ENCODE data around the gene AUTS2.
"Not testable (repeated sequence)": the region's sequence is repeated elsewhere in the genome, so short reads cannot be mapped to it uniquely, and the experiment has no call there.

AUTS2 gene

DNA sequence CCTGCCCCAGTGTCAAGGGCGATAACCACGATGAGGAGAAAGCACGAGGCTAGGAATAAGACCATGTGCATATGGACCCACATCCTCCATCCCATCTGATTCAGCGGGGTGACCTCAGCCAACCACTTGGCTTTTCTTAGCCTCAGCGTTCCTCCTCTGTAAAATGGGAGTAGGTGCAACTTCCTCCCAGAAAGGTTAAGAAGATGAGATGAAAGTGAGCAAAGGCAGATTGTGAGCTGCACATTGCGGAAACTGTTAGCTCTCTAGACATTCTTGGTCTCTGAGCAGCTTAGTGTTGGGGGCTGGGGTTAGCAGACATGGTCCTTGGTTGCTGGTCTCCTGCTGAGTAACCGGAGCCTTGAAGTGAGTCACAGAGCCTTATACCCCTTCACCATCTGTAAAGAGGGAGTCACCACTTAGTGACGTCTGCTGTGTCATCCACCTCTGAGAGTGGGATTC lies 1036.4 kb downstream of the AUTS2 start:
- no peak for DNase-seq (ENCODE audit: low read depth in 2 of 2, low spot score in 1 of 2)

DNA sequence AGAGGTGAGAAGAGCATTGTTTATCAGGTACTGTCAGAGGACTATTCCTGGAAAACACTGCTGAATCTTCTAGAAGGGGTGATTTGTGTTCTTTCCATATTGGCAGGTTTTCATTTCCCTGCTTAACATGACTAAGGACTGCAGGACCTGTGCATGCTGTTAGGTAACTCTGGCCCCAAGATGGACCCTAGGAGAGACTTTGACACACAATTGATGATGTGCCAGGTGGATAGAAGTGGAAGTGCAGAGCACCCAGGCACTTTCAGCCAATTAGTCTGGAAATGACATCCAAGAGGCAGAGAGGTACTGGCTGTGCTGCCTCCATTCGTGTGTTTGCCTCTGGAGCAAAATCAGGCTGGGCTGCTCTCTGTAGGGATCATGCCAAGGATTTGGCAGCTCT lies 1037.4 kb downstream of the AUTS2 start:
- DNase-seq (ENCODE audit: low read depth in 2 of 2, low spot score in 1 of 2): no peak

DNA sequence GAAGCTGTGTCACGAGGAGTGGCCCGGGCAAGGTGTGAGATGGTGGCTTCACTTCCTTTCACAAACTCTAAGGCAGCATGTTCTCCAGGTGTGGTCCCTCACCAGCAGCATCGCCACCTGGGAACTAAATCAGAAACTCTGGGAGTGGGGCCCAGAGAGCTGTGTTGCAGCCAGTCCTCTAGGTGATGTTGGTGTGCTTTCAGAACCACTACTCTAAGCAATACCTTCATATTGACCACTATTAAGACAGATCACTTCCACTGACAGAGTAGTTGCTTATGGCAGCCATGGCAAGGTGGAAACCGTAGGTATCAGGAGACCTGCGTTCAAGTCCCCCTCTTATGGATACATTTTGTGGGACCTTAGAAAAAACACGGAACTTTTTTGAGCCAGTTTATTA lies 1037.9 kb downstream of the AUTS2 start:
- DNase-seq (ENCODE audit: low read depth in 2 of 2, low spot score in 1 of 2): no peak

DNA sequence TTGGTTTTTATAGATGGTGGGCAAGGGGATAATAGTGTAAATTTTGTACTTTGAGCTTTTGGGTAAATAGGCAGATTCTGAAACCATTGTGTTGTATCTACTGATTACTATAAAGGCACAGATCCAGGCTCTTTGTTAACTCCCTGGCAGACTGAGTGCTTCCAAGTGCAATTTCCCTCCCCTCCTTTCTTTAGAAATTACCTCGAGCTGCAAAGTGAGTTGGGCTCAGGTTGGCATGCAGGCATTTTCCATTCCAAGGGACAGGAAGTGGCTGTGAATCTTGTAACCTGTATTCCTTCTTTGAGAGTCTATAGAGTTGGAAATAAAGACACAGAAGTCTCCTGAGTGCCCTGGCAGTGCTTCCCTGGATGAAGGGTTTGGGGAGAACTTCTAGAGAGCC lies 1039.5 kb downstream of the AUTS2 start:
- DNase-seq (ENCODE audit: low read depth in 2 of 2, low spot score in 1 of 2): no peak

DNA sequence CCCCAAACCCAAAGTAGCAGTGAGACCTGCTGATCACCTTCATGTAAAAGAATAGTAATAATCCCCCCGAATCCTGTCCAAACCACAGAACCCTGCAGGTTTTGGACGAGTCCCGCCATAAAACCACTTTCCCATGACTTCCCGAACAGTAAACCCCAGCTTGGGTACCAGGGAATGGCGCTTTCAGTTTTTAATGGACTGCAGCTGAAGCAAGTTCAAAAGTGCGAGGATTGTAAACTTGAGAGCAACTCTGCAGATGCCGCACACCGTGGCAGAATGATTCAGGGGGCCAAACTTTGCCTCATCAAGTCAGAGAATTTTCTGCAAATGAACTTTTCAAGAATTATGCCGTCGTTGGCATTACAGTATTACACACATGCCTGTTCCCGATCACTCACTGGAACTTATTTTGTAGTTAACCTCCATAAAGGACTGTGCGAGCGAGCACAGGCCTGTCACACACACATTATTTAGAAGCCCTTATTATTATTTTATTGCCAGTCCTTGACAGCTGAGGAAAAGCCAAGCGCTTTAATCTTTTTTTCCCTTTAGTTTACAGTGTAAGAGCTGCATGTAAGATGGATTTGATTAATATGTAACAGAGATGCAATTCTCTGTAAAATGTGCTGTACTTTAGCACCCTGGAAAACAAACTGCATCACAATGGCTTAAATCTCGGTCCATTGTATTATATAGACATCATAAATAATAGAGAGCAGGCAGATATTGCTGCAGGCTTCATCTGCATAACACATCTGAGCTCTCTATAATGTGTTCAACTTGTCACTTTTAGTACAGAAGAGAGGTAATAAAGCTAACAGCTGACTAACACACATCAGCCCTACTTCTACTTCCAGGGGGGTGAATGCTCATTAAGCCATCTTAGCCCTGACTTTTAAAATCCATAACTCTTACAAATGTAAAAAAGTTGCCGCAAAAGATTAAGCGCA lies 1040.2 kb downstream of the AUTS2 start:
- no peak for DNase-seq (ENCODE audit: low read depth in 2 of 2, low spot score in 1 of 2)

DNA sequence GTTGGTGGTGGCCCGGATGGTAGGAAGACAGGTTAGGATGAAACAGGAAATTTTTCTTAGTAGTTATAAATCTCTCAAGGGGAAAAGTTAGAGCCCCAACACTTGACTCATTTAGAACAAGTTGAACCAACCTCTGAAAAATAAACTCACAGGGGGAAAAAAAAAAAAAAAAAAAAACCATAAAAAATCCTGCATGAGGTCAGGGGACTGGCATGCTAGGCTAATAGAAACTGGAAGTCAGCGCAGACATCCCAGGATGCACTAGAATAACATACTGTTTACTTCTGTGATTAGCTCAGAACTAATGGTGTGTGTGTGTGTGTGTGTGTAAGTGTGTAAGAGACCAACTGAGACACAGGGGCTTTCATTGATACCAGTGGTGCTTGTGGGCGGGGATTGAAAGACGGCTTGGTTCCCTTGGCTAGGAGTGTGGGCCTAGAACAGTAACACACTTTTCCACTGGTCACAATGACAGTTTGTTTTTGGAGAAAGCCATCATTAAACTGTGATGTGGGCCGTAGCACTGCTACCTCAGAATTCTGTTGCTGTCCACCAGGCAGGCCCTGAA lies 1042.1 kb downstream of the AUTS2 start:
- no peak for DNase-seq (ENCODE audit: low read depth in 2 of 2, low spot score in 1 of 2)

- no peak for DNase-seq (ENCODE audit: low read depth in 2 of 2, low spot score in 1 of 2)
These were observed 1043.6 kb downstream of the AUTS2 start for GRCh38 chr7:70641882-70642281.

DNA sequence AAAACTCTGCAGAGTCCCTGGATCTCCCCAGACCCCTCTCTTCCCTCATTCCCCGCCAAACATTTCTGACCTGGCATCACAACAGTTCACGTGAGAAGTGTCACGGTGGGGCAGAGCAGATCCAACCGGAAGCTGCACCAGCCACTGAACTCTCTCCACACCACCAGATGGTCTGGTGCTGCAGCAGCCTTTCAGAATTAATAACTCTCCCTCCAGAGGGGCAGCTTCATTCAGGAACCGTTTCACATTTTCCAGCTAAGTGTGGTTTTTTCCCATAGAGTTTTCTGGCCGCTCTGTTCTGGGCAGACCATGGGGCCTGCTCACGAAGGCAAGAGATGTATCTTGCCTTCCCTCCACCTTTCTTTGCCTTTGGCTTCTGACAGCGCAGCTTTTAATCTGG lies 1047.0 kb downstream of the AUTS2 start:
- no peak for DNase-seq (ENCODE audit: low read depth in 2 of 2, low spot score in 1 of 2)

DNA sequence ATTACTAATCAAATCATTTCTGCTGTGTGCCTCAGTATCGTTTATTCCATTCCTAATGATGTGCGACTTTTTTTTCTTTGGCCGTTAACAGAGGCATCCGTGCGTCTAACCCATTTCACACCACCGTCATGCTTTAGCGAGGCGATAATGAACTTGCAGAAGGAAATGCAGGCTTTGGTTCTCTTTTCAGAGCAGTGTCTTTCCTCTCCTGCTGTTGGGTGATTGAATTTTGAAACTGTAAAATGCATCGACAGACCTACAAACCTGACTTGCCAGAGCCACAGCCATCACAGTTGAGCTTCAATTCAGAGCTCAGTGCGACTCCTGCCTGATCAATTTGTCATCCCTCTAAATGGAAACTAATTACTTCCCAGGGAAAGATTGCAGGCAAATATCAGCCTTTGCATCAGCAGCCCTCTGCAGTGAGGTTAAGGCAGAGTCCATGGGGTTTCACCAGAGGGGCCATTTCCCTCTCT lies 1047.6 kb downstream of the AUTS2 start:
- DNase-seq (ENCODE audit: low read depth in 2 of 2, low spot score in 1 of 2): no peak

DNA sequence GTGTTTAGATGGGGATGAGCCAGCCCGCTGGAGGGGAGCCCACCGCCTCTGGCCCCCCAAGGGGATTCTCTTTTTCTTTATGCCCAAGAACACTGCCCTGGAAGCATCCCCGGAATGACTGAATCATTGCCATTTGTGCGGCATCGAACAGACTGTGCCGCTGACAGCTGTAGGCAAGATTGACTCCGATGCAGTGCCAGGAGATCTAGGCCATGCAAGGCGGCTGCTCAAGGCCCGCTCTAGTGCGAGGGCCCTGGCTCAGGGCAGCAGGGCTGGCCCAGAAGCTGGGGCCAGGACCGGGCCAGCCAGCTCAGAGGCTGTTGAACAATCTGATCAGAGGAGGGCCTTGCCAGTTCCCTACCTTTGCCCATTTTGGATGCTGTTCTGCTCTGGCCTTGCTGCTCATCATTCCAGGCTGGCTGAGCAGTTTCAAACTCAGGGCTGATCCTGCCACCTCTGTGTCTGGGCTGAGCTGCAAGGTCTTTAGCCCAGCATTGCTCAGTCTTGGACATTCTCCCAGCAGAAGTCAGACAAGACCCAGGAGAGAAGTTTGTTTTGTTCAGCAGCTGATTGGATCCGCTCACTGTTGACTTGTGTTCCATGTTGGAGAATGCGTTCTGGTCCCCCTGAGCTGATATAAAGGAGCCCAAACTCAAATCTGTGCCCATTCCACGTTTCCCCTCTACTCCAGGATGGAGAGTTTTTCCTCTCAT lies 1048.4 kb downstream of the AUTS2 start:
- DNase-seq (ENCODE audit: low read depth in 2 of 2, low spot score in 1 of 2): no peak

DNA sequence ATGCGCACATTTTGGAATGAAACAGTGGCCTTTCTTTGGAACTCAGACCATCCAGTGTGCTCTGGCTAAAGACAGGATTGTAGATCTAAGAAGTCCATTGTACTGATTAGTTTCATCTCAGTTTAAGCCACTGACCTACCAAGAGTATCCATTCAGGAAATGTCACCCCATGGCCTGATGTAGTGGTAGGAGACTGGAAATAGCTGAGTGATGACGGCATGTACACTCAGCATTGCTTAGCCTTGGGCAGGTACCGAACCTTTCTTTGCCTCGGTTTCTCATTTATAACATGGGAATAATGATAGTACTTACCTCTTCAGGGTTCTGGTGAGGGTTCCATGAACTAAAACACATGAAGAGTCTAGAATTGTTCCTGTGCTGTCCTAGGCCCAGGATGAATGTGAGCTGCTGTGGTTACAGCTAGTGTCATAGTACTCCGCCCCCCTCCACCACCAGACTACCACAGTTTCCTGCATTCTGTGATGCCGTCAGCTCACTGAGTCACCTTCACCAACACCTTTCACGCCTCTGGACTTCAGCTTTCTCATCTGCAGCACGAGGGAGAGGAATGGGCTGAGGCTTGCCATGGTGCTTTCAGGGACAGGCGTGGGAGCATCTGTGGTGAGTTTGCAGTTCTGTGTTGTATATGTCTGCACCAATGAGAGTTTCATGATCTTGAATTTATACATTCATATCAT lies 1049.7 kb downstream of the AUTS2 start:
- peak; percentile 58 to 60 for DNase-seq (ENCODE audit: low read depth in 2 of 2, low spot score in 1 of 2)

DNA sequence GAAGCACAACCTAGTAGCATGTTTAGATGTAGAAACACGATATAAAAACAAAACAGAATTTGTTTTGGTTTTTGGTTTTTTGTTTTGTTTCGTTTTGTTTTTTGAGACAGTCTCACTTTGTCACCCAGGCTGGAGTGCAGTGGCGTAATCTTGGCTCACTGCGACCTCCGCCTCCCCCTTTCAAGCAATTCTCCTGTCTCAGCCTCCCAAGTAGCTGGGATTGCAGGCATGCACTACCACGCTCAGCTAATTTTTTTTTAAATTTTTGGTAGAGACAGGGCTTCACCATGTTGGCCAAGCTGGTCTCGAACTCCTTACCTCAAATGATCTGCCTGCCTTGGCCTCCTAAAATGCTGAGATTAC lies 1050.2 kb downstream of the AUTS2 start:
- not testable (repeated sequence) for DNase-seq (ENCODE audit: low read depth in 2 of 2, low spot score in 1 of 2)

DNA sequence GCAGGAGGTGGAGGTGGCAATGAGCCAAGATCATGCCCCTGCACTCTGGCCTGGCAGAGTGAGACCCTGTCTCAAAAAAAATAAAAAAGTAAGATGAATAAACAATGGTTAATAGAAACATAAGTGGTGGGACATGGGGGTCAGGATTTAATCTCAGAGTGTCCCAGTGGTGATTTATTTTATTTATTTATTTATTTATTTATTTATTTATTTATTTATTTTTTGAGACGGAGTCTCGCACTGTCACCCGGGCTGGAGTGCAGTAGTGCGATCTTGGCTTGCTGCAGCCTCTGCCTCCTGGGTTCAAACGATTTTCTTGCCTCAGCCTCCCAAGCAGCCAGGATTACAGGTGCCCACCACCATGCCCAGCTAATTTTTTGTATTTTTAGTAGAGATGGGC lies 1051.0 kb downstream of the AUTS2 start:
- DNase-seq (ENCODE audit: low read depth in 2 of 2, low spot score in 1 of 2): no peak

DNA sequence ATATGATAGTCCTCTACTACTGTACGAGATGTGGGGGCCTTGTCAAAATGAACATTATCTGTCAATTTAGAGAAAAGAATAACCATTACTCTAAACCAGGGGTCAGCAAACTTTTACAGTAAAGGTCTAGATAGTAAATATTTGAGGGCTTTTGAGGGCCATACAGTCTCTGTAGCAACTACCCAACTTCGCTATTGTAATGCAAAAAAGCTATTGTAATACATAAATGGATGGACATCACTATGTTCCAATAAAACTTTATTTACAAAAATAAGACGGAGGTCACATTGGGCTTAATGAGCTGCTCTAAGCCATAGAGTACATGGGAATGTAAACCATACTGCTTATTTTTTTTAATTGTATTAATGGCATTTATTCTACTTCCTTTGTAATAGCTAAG lies 1055.9 kb downstream of the AUTS2 start:
- DNase-seq (ENCODE audit: low read depth in 2 of 2, low spot score in 1 of 2): no peak

- no peak for DNase-seq (ENCODE audit: low read depth in 2 of 2, low spot score in 1 of 2)
These were observed 1056.7 kb downstream of the AUTS2 start for GRCh38 chr7:70654979-70655378.

GRCh38 chr7:70655694-70656093 lies 1057.4 kb downstream of the AUTS2 start:
- no peak for DNase-seq (ENCODE audit: low read depth in 2 of 2, low spot score in 1 of 2)

- no peak for DNase-seq (ENCODE audit: low read depth in 2 of 2, low spot score in 1 of 2)
These were observed 1059.3 kb downstream of the AUTS2 start for GRCh38 chr7:70657571-70657970.

DNA sequence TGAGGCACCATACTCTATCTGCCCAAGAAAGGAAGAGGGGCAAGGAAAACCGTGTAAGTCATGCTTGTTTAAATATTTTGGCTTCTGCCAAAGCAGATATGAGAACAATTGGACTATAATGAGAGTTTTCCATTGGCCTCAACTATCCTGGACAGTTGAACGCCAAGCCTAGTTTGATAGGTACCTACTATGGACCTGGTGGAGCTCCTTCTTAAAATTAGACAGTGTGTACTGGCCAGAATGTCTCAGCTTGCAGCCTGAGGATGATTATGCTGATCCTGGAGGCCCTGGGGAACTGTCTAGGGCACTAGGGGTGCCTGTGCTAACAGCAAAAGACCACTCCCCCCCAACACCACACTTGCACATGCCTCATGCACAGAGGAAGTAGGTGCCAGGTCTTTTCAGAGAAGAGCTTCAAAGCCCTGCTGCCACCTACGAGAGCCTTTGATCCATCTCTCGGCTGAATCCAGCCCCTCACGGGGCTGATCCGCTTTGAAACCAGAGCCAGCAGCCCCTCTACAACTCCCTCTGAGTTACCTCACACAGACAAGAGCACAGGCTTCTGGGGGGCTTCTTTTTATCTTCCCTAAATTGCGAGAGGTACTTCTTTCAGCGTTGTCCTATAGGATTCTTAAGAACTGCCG lies 1059.8 kb downstream of the AUTS2 start:
- no peak for DNase-seq (ENCODE audit: low read depth in 2 of 2, low spot score in 1 of 2)

- no peak for DNase-seq (ENCODE audit: low read depth in 2 of 2, low spot score in 1 of 2)
These were observed 1061.0 kb downstream of the AUTS2 start for GRCh38 chr7:70659263-70659662.

GRCh38 chr7:70660154-70660818 lies 1062.0 kb downstream of the AUTS2 start:
- peak; percentile 34 to 36 for DNase-seq (ENCODE audit: low read depth in 2 of 2, low spot score in 1 of 2)

Measured in stimulated activated CD8-positive, alpha-beta memory T cell treated with anti-CD3 and anti-CD28 coated beads, Interleukin-4, amount 100 ng/mL, for 1 hour (primary cell).